HL-60/S4 treated with phorbol 12-myristate 13-acetate at 8.2 ng/mL for 4 days and 3 days (cell line): ENCODE data around the gene IGFALS.
"Not testable (repeated sequence)": the region's sequence is repeated elsewhere in the genome, so short reads cannot be mapped to it uniquely, and the experiment has no call there.

Experiments
- in situ Hi-C: fragments of 300-500 bp; cut with MboI; formaldehyde crosslinking; loops from 2 replicates; pipeline ENCODE4 v1.15.0; 2022; ENCODE audit warnings: low sequenced_read_pairs

IGFALS gene

DNA sequence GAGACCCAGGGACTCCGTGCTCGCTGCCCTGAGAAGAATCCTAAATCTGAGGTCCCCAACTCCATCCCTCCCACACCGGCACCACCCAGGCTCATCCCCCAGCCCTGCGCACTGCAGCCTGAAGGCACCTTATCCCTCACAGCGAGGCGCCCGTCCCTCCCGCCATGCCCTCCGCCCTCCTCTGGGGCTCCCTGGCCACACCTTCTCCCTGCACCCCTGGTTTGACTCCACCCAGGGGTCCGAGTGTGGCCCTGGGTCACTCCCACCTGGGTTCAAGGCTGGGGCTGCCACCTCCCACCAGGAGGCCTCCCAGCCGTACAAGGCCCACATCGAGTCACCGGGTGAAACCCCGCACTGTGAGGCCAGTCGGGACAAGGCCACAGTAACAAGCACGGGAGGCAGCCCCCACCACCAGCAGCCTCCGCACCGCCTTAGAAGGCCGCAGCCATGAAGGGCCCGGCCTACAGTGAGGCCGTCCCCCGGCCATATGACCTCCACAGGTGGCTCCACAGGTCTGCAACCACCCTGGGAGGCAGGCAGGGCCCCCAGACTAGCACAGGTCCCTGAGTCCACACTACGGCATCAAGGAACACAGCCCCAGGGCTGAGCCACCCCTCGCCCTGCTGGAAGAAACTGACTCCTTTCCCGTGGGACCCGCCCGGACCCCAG is 24.8 kb upstream of the IGFALS start:
- in situ Hi-C loops, result no loop called here

DNA sequence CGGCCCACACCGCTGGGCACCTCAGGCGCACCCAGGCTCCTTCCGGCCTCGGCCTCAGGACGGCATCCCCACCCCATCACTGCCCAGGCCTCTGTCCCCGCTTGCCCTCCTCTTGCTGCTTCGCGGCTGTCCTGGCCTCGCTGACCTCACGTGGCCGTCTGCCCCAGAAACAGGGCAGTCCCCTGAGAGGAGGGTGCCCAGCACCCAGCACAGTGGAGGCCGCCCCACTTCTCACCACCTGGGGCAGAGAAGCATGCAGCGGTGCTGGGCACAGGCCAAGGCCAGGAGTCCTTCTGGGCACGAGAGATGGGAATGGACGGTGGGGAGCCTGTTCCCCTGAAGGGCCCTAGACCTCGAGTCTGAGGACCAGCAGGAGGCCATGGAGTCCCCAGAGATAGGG is 24.2 kb upstream of the IGFALS start:
- in situ Hi-C loops, result no loop called here

DNA sequence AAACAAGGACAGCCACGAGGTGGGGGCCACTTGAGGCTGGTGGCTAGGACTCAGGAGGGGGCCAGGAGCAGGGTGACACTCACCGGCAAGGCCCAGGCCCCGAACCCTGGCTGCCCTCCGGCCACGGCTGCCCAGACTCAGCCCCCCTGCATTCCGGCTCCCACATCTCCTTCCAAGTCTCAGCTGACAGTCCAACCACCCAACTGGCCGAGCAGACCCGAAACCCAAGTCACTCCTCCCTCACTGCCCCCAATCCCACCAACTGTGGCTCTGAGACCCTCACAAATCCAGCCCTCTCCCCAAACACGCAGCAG is 23.7 kb upstream of the IGFALS start:
- in situ Hi-C loops, result no loop called here

DNA sequence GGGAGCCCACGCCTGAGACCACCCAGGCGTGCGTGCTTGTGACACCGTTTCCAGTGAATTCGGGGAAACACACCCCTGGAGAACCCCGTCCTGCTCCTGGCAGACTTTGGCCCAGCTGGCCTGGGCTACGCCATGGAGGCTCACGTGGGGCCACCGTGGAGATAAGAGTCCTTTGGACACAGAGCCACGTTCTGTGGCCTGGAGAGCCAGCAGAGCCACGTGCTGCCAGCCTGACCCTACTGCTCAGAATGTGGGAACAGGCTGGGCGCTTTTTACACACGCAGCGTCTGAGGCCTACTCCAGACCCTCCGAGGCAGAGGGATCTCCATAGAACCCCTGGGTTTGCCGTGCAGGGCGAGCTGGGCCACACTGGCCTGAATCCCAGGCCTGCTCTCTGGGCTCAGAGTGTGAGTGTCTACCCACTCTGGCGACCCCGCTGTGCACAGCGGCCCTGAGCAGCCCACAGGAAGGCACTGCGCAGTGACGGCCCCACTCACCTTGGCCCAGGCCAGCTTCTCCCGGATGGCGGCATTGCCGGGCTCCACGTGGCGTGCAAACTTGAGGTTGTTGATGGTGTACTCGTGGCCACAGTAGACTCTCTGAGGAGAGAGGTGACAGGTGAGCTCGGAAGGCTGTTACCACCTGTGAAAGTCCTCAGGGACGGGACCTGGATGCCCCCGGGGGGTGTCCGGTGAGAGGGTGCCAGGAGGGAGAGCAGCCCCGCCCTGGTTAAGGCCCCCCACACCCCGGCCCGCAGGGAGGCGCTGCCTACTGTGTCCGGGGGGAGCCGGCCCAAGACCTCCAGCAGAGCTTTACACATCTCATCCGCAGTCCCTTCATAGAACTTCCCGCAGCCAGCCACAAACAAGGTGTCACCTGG is 23.1 kb upstream of the IGFALS start:
- in situ Hi-C loops, result no loop called here

DNA sequence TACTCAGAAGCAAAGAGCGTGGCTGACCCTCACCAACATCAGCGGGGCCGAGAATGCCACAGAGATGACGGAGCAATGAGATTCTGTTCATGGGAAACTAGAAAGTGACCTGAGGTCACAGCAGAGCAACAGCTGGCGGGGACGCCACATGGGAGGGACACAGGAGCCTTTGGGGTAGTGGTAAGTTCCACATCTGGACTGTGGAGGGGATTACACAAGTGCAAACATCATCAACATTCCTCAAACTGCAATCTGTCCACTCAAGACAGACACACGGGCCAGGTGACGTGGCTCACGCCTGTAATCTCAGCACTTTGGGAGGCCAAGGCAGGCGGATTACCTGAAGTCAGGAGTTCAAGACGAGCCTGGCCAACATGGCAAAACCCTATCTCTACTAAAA is 22.0 kb upstream of the IGFALS start:
- in situ Hi-C loops, result no loop called here

DNA sequence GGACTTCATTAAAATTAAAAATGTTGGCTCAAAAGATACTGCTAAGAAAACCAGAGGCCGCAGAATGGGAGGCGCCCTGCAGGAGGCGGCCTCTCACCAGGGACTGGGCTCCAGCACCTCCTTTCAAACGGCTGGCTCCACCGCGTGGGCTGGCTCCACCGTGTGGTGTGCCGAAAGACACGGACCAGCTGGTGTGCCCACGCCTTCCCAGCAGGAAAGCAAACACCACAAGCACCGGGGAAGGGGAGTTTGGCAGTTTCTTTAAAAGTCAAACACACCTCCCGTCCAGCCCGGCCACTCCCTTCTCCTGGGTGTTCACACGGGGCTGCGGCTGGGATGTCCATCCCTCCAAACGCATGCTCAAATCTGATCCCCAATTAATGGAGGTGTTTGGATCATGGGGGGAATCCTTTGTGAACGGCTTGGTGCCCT is 19.2 kb upstream of the IGFALS start:
- in situ Hi-C loops, result no loop called here

DNA sequence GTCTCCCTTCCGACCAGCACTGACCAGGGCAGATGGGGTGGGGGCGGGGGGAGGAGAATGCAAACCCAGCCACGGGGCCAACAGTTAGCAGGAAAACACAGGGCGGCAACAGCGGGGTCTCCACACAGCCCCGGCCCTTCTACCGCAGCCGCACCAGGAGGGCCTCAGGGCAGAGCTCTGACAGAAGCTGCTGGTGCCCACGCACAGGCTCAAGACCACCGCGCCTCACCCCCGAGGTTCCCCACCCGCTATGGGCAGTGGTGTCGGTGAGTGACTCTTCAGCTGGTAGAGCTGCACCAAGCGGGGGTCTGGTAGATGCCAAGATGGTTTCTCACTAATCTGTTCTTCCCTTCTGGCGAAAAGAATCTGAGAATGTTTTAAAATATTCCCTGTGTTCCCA is 17.0 kb upstream of the IGFALS start:
- in situ Hi-C loops, result no loop called here

DNA sequence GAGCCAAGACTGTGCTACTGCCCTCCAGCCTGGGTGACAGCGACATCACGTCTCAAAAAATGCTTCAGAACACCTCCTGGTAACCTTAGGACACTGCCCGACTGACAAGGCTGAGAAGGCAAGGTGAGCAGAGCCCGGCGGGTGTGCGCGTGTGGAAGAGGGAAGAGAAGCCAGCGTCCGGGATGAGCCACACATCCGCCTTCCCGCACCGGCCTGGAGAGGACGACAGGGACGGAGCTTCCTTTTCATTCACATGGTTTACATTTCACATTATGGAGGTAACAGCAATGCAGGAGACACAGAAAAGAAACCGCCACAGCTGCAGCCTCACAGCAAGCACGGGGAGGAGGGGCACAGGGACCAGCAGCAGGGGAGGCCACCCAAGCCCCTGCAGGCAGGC is 16.6 kb upstream of the IGFALS start:
- in situ Hi-C loops, result no loop called here

DNA sequence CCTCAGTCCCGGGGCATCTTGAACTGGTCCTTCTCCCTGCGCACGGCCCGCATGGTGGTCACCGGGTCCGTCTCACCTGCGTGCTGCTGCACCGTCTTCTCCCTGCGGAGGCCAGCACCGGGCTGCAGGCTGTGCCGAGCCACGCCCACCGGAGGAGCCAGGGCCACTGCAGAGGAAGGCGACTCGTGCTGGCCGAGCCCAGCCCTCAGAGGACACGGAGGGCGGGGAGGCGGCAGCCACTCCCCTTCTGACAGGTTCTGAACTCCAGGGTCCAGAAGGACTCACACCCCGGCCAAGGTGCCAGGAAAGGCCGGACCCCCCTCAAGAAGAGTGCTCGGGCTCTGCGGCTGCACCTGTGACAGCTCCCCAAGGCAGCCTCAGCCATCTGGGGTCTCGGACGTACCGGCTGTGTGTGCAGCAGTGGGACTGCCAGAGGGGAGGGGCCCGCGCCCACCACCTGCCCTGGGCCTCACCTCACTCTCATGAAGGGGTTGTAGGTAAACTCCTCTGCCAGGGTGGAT is 15.8 kb upstream of the IGFALS start:
- in situ Hi-C loops, result no loop called here

DNA sequence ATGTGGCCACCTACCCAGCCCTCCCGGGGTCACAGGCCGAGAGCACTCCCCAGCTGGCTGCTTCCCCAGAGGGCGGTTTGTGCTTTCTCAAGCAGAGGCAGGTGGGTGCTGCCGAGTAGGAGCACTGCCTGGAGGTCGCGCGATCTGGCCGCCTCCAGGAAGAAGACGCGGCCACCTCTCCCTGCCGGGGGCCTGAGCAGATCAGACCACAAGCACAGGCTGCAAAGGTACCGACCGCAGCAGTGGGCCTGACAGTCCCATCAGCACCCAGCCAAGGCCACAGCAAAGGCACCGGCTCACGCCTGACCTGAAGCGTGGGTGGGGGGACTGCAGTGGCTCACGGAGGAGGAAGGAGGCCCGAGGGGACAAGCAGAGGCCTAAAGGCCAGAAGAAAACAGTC is 15.2 kb upstream of the IGFALS start:
- in situ Hi-C loops, result no loop called here

DNA sequence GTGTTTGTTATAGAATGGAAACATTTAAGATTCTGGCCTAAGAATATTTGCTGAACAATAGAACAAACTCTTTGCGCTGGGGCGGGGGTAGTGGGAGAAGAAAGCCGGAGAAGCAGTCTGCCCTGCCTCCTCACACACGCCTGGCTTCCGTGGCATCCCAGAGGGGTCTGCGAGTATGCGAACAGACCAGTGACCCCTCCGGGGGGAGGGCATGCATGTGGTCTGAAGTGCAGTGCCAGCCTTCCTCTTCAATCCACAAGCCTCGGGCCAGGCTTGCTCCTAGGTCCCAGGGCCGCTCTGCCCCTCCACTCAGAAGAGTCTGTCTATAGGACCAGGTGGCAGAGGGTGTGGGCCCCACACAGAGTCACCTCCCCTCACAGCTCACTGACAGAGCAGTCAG is 14.1 kb upstream of the IGFALS start:
- in situ Hi-C loops, result no loop called here

DNA sequence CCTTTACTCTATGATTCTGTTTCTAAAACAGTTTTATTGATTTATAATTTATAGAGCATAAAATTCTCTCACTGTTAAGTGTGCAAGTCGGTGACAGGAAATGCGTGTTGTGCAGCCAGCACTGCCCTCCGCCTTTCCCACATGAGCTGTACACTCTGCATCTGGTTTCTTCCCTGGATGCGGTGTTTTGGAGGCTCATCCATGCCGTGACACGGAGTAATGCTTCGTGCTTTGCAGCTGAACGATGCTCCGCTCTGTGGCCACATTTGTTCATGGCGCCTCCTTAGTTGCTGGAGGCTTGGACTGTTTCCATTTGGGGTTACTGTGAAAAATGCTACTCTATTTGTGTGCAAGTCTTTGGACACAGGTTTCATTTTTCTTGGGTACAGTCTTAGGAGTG is 7.2 kb upstream of the IGFALS start:
- in situ Hi-C loops, result no loop called here

DNA sequence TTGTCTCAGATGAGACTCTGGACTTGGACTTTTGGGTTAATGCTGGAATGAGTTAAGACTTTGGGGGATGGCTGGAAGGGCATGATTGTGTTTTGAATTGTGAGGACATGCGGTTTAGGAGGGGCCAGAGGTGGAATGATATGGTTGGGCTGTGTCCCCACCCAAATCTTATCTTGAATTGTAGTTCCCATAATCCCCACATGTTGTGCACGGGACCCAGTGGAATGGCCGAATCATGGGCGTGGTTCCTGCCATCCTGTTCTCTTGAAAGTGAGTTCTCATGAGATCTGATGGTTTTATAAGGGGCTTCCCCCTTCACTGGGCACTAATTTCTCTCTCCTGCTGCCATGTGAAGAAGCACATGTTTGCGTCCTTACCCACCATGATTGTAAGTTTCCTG is 5.8 kb upstream of the IGFALS start:
- in situ Hi-C loops, result not testable (repeated sequence)

DNA sequence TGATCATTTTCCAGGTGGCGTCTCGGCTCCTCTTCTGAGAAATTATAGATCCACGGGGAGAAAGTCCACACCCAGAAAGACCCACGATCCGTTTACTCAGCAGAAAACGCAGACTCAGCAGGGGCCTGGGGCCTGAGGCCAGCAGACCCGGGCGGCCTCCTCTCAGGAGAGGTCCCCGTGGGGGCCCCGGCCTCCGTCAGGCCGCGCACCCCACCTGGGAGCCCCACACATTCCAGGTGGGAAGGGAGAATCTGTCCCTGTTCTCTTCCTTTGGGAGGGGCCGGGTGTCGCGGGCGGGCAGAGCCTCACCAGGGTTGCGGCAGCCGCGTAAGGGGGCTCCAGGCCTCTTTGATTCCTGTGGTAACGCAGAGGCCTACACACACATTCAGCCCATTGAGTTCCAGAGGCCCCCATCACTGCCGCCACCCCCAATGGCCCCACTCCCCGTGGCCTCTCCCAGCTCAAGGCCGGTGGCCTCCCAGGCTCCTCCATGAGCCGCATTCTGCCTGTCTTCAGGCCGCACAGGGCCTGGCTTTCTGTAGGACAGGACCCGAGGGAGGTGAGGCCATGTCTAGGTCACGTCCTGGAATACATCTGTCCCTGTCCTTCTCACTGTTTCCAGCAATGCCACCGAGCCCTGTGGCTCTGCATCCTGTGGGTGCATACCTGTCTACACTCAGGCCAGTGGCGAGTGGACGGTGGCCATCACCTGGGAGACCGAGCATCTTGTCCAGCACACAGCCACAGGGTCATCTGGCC is 1.6 kb upstream of the IGFALS start:
- in situ Hi-C loops, result no loop called here

DNA sequence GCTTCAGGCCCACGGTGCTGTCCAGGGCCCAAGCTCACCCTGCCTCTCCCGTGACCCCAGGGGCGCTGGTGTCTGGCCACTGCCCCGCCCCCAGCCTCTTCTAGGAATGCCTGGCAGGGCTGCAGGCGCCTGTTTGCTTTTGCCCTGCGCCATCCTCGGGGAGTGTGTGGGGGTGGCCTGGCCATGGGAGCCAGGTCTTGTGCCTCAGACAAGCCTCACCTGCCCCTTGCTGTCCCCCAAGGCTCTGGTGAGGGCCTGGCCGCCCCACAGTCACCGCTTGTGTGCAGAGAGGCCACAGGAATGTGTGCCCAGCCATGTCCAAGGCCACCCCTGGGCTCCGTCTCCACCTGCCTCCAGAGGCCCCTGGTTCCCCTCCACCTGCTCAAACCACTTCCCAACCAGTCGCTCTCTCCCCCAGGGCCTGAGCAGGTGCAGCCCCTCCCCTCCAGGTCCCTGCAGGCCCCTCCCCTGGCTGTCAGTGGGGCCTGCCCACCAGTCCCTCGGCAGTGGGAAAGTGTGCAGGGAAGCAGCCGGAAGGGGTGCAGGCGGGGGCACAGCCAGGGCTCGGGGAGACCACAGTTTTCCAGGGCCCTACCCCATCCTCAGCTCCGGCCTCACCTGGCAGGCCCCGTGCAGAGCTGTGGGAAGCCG is 841 bp upstream of the IGFALS start:
- in situ Hi-C loops, result no loop called here

DNA sequence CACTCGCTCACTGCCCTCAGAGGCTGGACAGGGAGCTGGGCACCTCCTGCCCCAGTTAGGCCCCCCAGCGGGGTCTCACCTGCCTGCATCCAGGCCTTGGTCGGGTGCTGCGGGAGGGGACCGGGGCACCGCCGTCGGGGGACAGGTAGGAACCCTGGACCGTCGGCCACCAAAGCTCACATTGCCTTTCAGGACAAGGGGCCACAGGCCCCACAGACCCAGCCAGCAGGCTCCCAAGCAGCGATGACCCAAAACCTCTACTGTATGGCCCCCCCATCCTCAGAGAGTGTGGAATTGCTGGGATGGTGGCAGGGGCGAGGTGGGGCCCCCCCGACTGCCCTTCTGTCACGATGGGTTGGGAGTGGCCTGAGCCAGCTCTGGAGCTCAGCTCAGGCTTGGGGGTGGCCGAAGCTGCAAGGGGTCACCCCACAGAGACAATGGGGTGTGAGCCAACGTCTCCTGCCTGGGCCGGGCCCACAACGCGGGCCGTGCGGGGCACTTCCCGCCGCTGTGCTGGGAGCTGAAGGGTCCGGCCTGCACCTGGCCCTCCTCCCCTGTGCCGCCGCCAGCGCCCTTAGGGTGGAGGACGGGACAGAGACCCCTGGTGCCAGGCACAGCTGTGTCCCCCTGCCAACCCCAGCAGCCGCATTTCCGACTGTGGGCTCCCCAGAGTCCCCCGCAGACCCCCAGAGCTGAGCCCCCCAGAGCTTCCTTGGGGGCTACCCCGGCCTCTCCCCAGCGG is 498 bp downstream of the IGFALS start:
- in situ Hi-C loops, result no loop called here

DNA sequence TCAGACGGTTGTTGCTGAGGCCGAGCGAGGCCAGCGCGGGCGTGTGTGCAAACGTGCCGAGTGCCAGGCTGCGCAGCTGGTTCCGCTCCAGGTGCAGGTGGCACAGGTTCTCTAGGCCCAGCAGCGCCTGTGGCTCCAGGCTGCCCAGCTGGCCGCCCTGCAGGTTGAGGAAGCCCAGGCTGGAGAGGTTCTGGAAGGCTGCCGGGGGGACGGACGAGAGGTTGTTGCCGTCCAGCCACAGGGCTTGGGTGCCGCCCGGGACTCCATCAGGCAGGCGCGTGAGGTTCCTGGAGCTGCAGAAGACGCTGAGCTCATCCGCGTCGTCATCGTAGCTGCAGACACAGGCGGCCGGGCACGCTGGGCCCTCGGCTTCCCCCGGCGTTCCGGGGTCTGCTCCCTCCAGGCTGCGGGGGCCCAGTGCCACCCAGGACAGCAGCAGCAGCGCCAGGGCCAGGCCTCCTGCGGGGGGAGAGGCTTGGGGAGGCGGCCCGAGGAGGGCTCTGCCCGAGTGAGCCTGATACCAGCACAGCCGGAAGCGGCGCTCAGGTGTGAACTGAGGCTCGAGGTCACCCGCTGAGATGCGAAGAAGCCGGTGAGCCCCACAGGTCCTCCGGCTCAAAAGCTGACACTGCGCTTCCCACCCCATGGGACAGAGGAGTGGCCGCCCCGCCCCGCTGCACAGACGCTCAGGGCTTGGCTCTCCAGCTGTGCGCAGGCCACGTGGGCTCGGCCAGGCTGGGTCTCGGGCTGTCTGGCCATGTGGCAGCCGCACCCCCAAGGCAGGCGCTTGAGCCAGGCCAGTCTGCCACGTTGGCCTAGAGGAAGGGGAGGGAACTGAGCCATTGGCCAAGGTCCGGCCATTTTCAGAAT is 1.3 kb downstream of the IGFALS start:
- in situ Hi-C loops, result no loop called here

DNA sequence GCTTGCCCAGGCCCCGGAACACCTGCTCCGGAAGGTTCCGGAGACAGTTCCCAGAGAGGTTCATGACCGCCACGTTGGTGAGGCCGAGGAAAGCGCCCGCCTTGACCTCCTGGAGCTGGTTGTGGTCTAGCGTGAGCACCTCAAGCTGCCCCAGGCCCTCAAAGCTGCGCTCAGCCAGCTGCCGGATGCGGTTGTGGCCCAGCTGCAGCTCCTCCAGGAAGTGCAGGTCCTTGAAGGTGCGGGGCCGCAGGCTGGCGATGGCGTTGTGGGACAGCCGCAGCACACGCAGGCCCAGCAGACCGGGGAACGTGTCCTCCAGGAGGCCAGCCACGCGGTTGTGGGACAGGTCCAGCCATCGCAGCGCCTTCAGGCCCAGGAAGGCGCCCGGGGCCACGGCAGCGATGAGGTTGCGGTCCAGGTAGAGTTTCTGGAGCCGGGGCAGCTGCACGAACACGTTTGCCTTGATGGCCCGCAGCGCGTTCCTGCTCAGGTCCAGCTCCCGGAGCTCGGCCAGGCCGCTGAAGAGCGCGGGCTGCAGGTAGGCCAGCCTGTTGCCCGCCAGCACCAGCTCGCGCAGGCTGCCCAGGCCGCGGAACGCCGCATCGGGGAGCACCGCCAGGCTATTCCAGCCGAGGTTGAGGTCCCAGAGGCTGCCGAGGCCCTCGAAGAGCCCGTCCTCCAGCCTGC is 2.1 kb downstream of the IGFALS start:
- in situ Hi-C loops, result no loop called here
